ENCODE measurements around the gene CYP11A1.

The CYP11A1 gene

GRCh38 chr15:74335396-74335795 lies 32.0 kb downstream of the CYP11A1 start:
- H3K27me3 ChIP-seq (ENCODE audit: control insufficient read depth in 2 of 2, insufficient read depth in 2 of 2, low read length in 2 of 2): no peaks in the 10 kb centered on the region
- H3K9me3 ChIP-seq (ENCODE audit: control insufficient read depth in 2 of 2, low read length in 2 of 2): no peaks in the 10 kb centered on the region
- H3K36me3 ChIP-seq (ENCODE audit: control insufficient read depth in 2 of 2, insufficient read depth in 2 of 2, low read length in 2 of 2): no peaks in the 10 kb centered on the region
- no peak overlapping the region for H3K27ac ChIP-seq (ENCODE audit: low read depth in 2 of 2, low read length in 2 of 2)
- no peak overlapping the region for H3K9ac ChIP-seq (ENCODE audit: low read depth in 1 of 2, low read length in 2 of 2)
- H3K4me3 ChIP-seq (ENCODE audit: low read length in 2 of 2): no peak overlapping the region
- no peaks in the 10 kb centered on the region for H3K4me1 ChIP-seq (ENCODE audit: control insufficient read depth in 2 of 2, insufficient read depth in 2 of 2, low read length in 2 of 2)

DNA sequence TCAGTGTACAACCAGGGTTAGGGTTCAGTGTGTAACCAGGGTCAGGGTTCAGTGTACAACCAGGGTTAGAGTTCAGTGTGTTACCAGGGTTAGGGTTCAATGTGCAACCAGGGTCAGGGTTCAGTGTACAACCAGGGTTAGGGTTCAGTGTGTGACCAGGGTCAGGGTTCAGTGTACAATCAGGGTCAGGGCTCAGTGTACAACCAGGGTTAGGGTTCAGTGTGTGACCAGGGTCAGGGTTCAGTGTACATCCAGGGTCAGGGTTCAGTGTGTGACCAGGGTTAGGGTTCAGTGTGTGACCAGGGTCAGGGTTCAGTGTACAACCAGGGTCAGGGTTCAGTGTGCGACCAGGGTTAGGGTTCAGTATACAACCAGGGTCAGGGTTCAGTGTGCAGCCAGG lies 33.3 kb downstream of the CYP11A1 start:
- H3K27me3 ChIP-seq (ENCODE audit: control insufficient read depth in 2 of 2, insufficient read depth in 2 of 2, low read length in 2 of 2): no peaks in the 10 kb centered on the region
- no peaks in the 10 kb centered on the region for H3K4me1 ChIP-seq (ENCODE audit: control insufficient read depth in 2 of 2, insufficient read depth in 2 of 2, low read length in 2 of 2)
- H3K36me3 ChIP-seq (ENCODE audit: control insufficient read depth in 2 of 2, insufficient read depth in 2 of 2, low read length in 2 of 2): no peaks in the 10 kb centered on the region
- no peaks in the 10 kb centered on the region for H3K9me3 ChIP-seq (ENCODE audit: control insufficient read depth in 2 of 2, low read length in 2 of 2)
- no peak overlapping the region for H3K27ac ChIP-seq (ENCODE audit: low read depth in 2 of 2, low read length in 2 of 2)
- no peak overlapping the region for H3K4me3 ChIP-seq (ENCODE audit: low read length in 2 of 2)
- no peak overlapping the region for H3K9ac ChIP-seq (ENCODE audit: low read depth in 1 of 2, low read length in 2 of 2)

GRCh38 chr15:74333662-74334061 lies 33.8 kb downstream of the CYP11A1 start:
- Histone ChIP-seq H3K4me3 (ENCODE audit: low read length in 2 of 2) (no peak overlapping the region), H3K9me3 (ENCODE audit: control insufficient read depth in 2 of 2, low read length in 2 of 2) (no peaks in the 10 kb centered on the region), H3K36me3 (ENCODE audit: control insufficient read depth in 2 of 2, insufficient read depth in 2 of 2, low read length in 2 of 2) (no peaks in the 10 kb centered on the region), H3K27ac (ENCODE audit: low read depth in 2 of 2, low read length in 2 of 2) (no peak overlapping the region), H3K27me3 (ENCODE audit: control insufficient read depth in 2 of 2, insufficient read depth in 2 of 2, low read length in 2 of 2) (no peaks in the 10 kb centered on the region), H3K9ac (ENCODE audit: low read depth in 1 of 2, low read length in 2 of 2) (no peak overlapping the region), H3K4me1 (ENCODE audit: control insufficient read depth in 2 of 2, insufficient read depth in 2 of 2, low read length in 2 of 2) (no peaks in the 10 kb centered on the region)

GRCh38 chr15:74333093-74333492 lies 34.4 kb downstream of the CYP11A1 start:
- Histone ChIP-seq H3K4me1 (ENCODE audit: control insufficient read depth in 2 of 2, insufficient read depth in 2 of 2, low read length in 2 of 2) (no peaks in the 10 kb centered on the region), H3K27me3 (ENCODE audit: control insufficient read depth in 2 of 2, insufficient read depth in 2 of 2, low read length in 2 of 2) (no peaks in the 10 kb centered on the region), H3K27ac (ENCODE audit: low read depth in 2 of 2, low read length in 2 of 2) (no peak overlapping the region), H3K36me3 (ENCODE audit: control insufficient read depth in 2 of 2, insufficient read depth in 2 of 2, low read length in 2 of 2) (no peaks in the 10 kb centered on the region), H3K4me3 (ENCODE audit: low read length in 2 of 2) (no peak overlapping the region), H3K9me3 (ENCODE audit: control insufficient read depth in 2 of 2, low read length in 2 of 2) (no peaks in the 10 kb centered on the region), H3K9ac (ENCODE audit: low read depth in 1 of 2, low read length in 2 of 2) (no peak overlapping the region)

DNA sequence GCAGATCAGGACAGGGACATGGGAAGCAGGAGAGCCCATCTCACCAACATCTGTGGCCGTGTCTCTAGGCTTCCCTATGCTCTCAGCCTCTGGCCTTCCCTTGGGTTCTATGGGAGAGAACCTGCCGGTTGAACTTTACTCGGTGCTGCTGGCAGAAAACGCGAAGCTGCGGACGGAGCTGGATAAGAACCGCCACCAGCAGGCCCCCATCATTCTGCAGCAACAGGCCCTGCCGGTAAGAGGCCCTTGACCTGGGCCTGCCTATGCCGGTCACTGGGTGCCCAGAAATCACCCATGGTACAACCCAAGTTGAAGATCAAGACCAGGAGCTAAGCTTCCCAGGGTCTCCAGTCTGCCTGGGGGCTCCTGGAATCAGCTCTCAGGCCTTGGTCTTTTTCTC lies 34.8 kb downstream of the CYP11A1 start:
- no peaks in the 10 kb centered on the region for H3K9me3 ChIP-seq (ENCODE audit: control insufficient read depth in 2 of 2, low read length in 2 of 2)
- no peak overlapping the region for H3K4me3 ChIP-seq (ENCODE audit: low read length in 2 of 2)
- H3K27me3 ChIP-seq (ENCODE audit: control insufficient read depth in 2 of 2, insufficient read depth in 2 of 2, low read length in 2 of 2): no peaks in the 10 kb centered on the region
- no peaks in the 10 kb centered on the region for H3K4me1 ChIP-seq (ENCODE audit: control insufficient read depth in 2 of 2, insufficient read depth in 2 of 2, low read length in 2 of 2)
- no peaks in the 10 kb centered on the region for H3K36me3 ChIP-seq (ENCODE audit: control insufficient read depth in 2 of 2, insufficient read depth in 2 of 2, low read length in 2 of 2)
- H3K27ac ChIP-seq (ENCODE audit: low read depth in 2 of 2, low read length in 2 of 2): no peak overlapping the region
- no peak overlapping the region for H3K9ac ChIP-seq (ENCODE audit: low read depth in 1 of 2, low read length in 2 of 2)

GRCh38 chr15:74332011-74332410 lies 35.4 kb downstream of the CYP11A1 start:
- H3K4me1 ChIP-seq (ENCODE audit: control insufficient read depth in 2 of 2, insufficient read depth in 2 of 2, low read length in 2 of 2): no peaks in the 10 kb centered on the region
- H3K9ac ChIP-seq (ENCODE audit: low read depth in 1 of 2, low read length in 2 of 2): no peak overlapping the region
- no peaks in the 10 kb centered on the region for H3K27me3 ChIP-seq (ENCODE audit: control insufficient read depth in 2 of 2, insufficient read depth in 2 of 2, low read length in 2 of 2)
- H3K36me3 ChIP-seq (ENCODE audit: control insufficient read depth in 2 of 2, insufficient read depth in 2 of 2, low read length in 2 of 2): no peaks in the 10 kb centered on the region
- H3K9me3 ChIP-seq (ENCODE audit: control insufficient read depth in 2 of 2, low read length in 2 of 2): no peaks in the 10 kb centered on the region
- no peak overlapping the region for H3K27ac ChIP-seq (ENCODE audit: low read depth in 2 of 2, low read length in 2 of 2)
- no peak overlapping the region for H3K4me3 ChIP-seq (ENCODE audit: low read length in 2 of 2)

GRCh38 chr15:74330861-74331408 lies 36.5 kb downstream of the CYP11A1 start:
- no peak overlapping the region for H3K9ac ChIP-seq (ENCODE audit: low read depth in 1 of 2, low read length in 2 of 2)
- no peaks in the 10 kb centered on the region for H3K27me3 ChIP-seq (ENCODE audit: control insufficient read depth in 2 of 2, insufficient read depth in 2 of 2, low read length in 2 of 2)
- no peaks in the 10 kb centered on the region for H3K36me3 ChIP-seq (ENCODE audit: control insufficient read depth in 2 of 2, insufficient read depth in 2 of 2, low read length in 2 of 2)
- H3K4me1 ChIP-seq (ENCODE audit: control insufficient read depth in 2 of 2, insufficient read depth in 2 of 2, low read length in 2 of 2): no peaks in the 10 kb centered on the region
- no peaks in the 10 kb centered on the region for H3K9me3 ChIP-seq (ENCODE audit: control insufficient read depth in 2 of 2, low read length in 2 of 2)
- H3K4me3 ChIP-seq (ENCODE audit: low read length in 2 of 2): no peak overlapping the region
- H3K27ac ChIP-seq (ENCODE audit: low read depth in 2 of 2, low read length in 2 of 2): no peak overlapping the region

GRCh38 chr15:74328331-74329056 lies 39.0 kb downstream of the CYP11A1 start:
- no peaks in the 10 kb centered on the region for H3K27me3 ChIP-seq (ENCODE audit: control insufficient read depth in 2 of 2, insufficient read depth in 2 of 2, low read length in 2 of 2)
- H3K4me1 ChIP-seq (ENCODE audit: control insufficient read depth in 2 of 2, insufficient read depth in 2 of 2, low read length in 2 of 2): no peaks in the 10 kb centered on the region
- no peak overlapping the region for H3K9ac ChIP-seq (ENCODE audit: low read depth in 1 of 2, low read length in 2 of 2)
- no peaks in the 10 kb centered on the region for H3K9me3 ChIP-seq (ENCODE audit: control insufficient read depth in 2 of 2, low read length in 2 of 2)
- no peak overlapping the region for H3K27ac ChIP-seq (ENCODE audit: low read depth in 2 of 2, low read length in 2 of 2)
- H3K4me3 ChIP-seq (ENCODE audit: low read length in 2 of 2): no peak overlapping the region
- no peaks in the 10 kb centered on the region for H3K36me3 ChIP-seq (ENCODE audit: control insufficient read depth in 2 of 2, insufficient read depth in 2 of 2, low read length in 2 of 2)

DNA sequence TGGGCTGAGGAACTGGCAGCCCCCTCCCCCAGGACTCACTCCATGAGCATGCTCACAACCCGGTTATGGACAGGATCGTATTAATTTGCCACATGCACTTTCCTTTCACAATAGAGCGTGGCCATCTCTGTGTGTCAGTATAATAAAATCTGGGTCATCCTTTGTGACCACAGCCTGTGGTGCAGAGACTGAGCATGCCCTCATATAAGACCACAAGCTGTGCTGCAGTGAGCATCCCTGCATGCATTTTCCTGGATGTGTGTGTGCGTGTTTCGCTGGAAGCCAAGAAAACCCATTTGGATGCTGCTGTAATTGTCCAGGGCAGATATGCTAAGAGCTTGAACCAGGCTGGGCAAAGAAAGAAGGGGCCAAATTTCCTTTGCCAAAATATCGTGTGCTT lies 39.7 kb downstream of the CYP11A1 start:
- H3K9me3 ChIP-seq (ENCODE audit: control insufficient read depth in 2 of 2, low read length in 2 of 2): no peaks in the 10 kb centered on the region
- no peaks in the 10 kb centered on the region for H3K4me1 ChIP-seq (ENCODE audit: control insufficient read depth in 2 of 2, insufficient read depth in 2 of 2, low read length in 2 of 2)
- H3K27me3 ChIP-seq (ENCODE audit: control insufficient read depth in 2 of 2, insufficient read depth in 2 of 2, low read length in 2 of 2): no peaks in the 10 kb centered on the region
- no peak overlapping the region for H3K27ac ChIP-seq (ENCODE audit: low read depth in 2 of 2, low read length in 2 of 2)
- no peak overlapping the region for H3K4me3 ChIP-seq (ENCODE audit: low read length in 2 of 2)
- H3K9ac ChIP-seq (ENCODE audit: low read depth in 1 of 2, low read length in 2 of 2): no peak overlapping the region
- H3K36me3 ChIP-seq (ENCODE audit: control insufficient read depth in 2 of 2, insufficient read depth in 2 of 2, low read length in 2 of 2): no peaks in the 10 kb centered on the region

GRCh38 chr15:74326746-74327145 lies 40.7 kb downstream of the CYP11A1 start:
- no peaks in the 10 kb centered on the region for H3K27me3 ChIP-seq (ENCODE audit: control insufficient read depth in 2 of 2, insufficient read depth in 2 of 2, low read length in 2 of 2)
- no peak overlapping the region for H3K27ac ChIP-seq (ENCODE audit: low read depth in 2 of 2, low read length in 2 of 2)
- no peaks in the 10 kb centered on the region for H3K4me1 ChIP-seq (ENCODE audit: control insufficient read depth in 2 of 2, insufficient read depth in 2 of 2, low read length in 2 of 2)
- no peaks in the 10 kb centered on the region for H3K36me3 ChIP-seq (ENCODE audit: control insufficient read depth in 2 of 2, insufficient read depth in 2 of 2, low read length in 2 of 2)
- no peak overlapping the region for H3K9ac ChIP-seq (ENCODE audit: low read depth in 1 of 2, low read length in 2 of 2)
- H3K9me3 ChIP-seq (ENCODE audit: control insufficient read depth in 2 of 2, low read length in 2 of 2): no peaks in the 10 kb centered on the region
- H3K4me3 ChIP-seq (ENCODE audit: low read length in 2 of 2): no peak overlapping the region
